ENCODE data around the gene FGF12. TPM values are rescaled to one million over a fixed set of nuclear protein-coding genes. Genes with fewer than 3 reads are reported as not detected.

FGF12 gene
- polyA plus RNA-seq, 1 experiment = 0.11 TPM

- no peaks in the 10 kb centered on the region for H3K36me3 ChIP-seq (ENCODE audit: control insufficient read depth, insufficient read depth, low read length)
- CTCF ChIA-PET = no interaction called here
- TF ChIP-seq CTCF (IDR thresholded peaks at IDR 0.05; ENCODE audit: insufficient read depth, low read depth, low read length) = no peak
- H3K4me3 ChIP-seq (ENCODE audit: low read depth, low read length) = no peak overlapping the region
- DNase-seq (ENCODE audit: low read depth) = no peak
- POLR2A ChIA-PET = no interaction called here
- H3K27me3 ChIP-seq (ENCODE audit: control insufficient read depth, insufficient read depth, low read length) = no peaks in the 10 kb centered on the region
Measured at GRCh38 chr3:192273697-192274010, 453.7 kb downstream of the FGF12 start.

- DNase-seq (ENCODE audit: low read depth) = no peak
- no peak overlapping the region for H3K4me3 ChIP-seq (ENCODE audit: low read depth, low read length)
- no peaks in the 10 kb centered on the region for H3K36me3 ChIP-seq (ENCODE audit: control insufficient read depth, insufficient read depth, low read length)
- ChIA-PET CTCF (no interaction called here), POLR2A (no interaction called here)
- TF ChIP-seq CTCF (IDR thresholded peaks at IDR 0.05; ENCODE audit: insufficient read depth, low read depth, low read length) = no peak
- H3K27me3 ChIP-seq (ENCODE audit: control insufficient read depth, insufficient read depth, low read length) = no peaks in the 10 kb centered on the region
Measured at GRCh38 chr3:192273001-192273696, 454.2 kb downstream of the FGF12 start.

- no peak for DNase-seq (ENCODE audit: low read depth)
- Histone ChIP-seq H3K27me3 (ENCODE audit: control insufficient read depth, insufficient read depth, low read length) (no peaks in the 10 kb centered on the region), H3K4me3 (ENCODE audit: low read depth, low read length) (no peak overlapping the region), H3K36me3 (ENCODE audit: control insufficient read depth, insufficient read depth, low read length) (no peaks in the 10 kb centered on the region)
- CTCF ChIA-PET = no interaction called here
- POLR2A ChIA-PET = no interaction called here
- no peak for TF ChIP-seq CTCF (IDR thresholded peaks at IDR 0.05; ENCODE audit: insufficient read depth, low read depth, low read length)
Measured at GRCh38 chr3:192262001-192262400, 465.3 kb downstream of the FGF12 start.

- H3K4me3 ChIP-seq (ENCODE audit: low read depth, low read length) = no peak overlapping the region
- no peaks in the 10 kb centered on the region for H3K27me3 ChIP-seq (ENCODE audit: control insufficient read depth, insufficient read depth, low read length)
- ChIA-PET POLR2A (no interaction called here), CTCF (no interaction called here)
- no peaks in the 10 kb centered on the region for H3K36me3 ChIP-seq (ENCODE audit: control insufficient read depth, insufficient read depth, low read length)
- TF ChIP-seq CTCF (IDR thresholded peaks at IDR 0.05; ENCODE audit: insufficient read depth, low read depth, low read length) = no peak
- no peak for DNase-seq (ENCODE audit: low read depth)
Measured at GRCh38 chr3:192261135-192261534, 466.2 kb downstream of the FGF12 start.

- POLR2A ChIA-PET = no interaction called here
- no peak for DNase-seq (ENCODE audit: low read depth)
Measured at GRCh38 chr3:192260116-192261010, 467.0 kb downstream of the FGF12 start.

More at GRCh38 chr3:192260116-192261010, 467.0 kb downstream of the FGF12 start:
- CTCF ChIA-PET = no interaction called here
- TF ChIP-seq CTCF (IDR thresholded peaks at IDR 0.05; ENCODE audit: insufficient read depth, low read depth, low read length) = no peak
- Histone ChIP-seq H3K36me3 (ENCODE audit: control insufficient read depth, insufficient read depth, low read length) (no peaks in the 10 kb centered on the region), H3K27me3 (ENCODE audit: control insufficient read depth, insufficient read depth, low read length) (no peaks in the 10 kb centered on the region), H3K4me3 (ENCODE audit: low read depth, low read length) (no peak overlapping the region)
